Posterior vena cava (tissue), 2 donors: Measurements from ENCODE around the gene MAP4K3. TPM values are rescaled to one million over a fixed set of nuclear protein-coding genes. Genes with fewer than 3 reads are reported as not detected.
"Not testable (repeated sequence)": the region's sequence is repeated elsewhere in the genome, so short reads cannot be mapped to it uniquely, and the experiment has no call there.

Experiments
- DNase-seq: peaks from one replicate; pipeline ENCODE4 v3.0.0-alpha.2; 2020; ENCODE audit warnings: low spot score
- intact Hi-C, 2 donors: fragments of 100-400 bp; cut with DNase I; formaldehyde crosslinking; loops; one replicate each; pipeline versions ENCODE4 v1.14.1 to v1.14.2; 2022 to 2023
- total RNA-seq, 2 donors: library from RNA; stranded (reverse); fragmentation: NEBNext Ultra II Directional; extraction: Animal tissue kit (Norgen Biotek cat#: 25700); gene quantifications; one replicate each; pipeline ENCODE4 v1.2.1, GENCODE V29; 2021
- donor health status: DM: yes; HTN: yes; CAD: no.
- donor health status: DM: yes; HTN: yes; CAD: no.

MAP4K3 gene
- total RNA-seq, 2 donors from 2014 or later = 24.7 to 47.4 TPM

DNA sequence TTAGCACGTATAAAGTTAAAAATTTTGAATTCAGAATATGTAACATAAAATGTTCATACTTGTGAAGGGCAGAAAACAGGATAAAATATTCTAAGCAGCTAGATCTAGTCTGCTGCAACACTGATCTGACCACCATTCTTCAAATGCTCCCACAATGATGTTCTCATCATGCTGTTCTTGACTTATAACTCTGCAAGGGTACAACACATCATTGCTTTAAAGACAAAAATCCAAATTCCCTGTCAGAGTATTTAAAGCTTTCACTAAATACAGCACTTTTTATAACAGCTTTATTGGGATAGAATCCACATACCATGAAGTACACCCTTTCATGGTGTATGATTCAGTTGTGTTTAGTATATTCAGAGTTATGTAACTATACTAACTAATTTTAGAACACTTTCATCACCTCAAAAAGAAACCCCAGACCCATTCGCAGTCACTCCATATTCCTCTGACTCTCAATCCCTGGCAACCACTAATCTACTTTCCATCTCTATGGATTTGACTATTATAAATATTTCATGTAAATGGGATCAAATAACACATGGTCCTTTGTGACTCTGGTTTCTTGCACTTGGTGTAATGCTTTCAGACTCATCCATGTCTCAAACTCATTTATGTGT, 56.4 kb downstream of the MAP4K3 start:
- no peak for DNase-seq
- intact Hi-C loops = no loop called here

DNA sequence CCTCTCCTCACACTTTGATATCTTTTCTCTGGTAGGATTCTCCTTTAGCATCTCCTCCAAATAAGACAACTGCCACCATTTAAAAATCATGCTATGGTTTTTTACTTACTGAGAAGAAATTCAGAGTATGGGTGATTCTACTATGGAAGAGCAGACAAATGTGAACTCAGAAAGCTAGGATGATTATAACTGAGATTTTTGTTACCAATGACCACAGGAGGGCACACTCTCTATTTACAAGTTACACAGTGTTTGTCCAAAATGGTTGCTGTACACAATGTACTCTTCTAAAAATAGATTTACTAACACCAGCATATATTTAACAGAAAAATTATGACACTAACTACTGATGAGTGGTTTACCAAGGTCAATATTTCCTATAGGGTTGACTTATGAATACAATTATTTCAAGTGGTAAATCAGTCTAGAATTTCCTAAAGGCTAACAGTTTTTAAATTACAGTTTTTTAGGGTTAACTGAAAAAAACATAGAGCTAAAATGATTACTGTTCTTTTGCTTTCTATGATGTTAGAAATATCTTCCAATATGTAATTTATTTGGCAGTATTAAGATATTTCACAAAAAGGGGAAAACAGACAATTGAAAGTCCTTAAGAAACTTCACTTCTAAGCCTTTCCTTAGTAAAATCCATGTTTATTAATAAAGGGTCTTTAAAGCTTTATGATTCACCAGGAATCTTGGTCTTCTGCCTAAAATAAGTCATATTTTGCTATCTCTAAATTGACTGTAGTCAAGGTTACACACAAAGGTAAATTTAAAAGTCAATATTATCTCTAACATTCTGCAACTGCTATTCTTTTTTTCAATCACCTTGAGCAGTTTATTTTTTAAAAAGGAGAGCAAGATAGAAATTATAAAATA, 57.2 kb downstream of the MAP4K3 start:
- intact Hi-C loops = no loop called here
- no peak for DNase-seq

DNA sequence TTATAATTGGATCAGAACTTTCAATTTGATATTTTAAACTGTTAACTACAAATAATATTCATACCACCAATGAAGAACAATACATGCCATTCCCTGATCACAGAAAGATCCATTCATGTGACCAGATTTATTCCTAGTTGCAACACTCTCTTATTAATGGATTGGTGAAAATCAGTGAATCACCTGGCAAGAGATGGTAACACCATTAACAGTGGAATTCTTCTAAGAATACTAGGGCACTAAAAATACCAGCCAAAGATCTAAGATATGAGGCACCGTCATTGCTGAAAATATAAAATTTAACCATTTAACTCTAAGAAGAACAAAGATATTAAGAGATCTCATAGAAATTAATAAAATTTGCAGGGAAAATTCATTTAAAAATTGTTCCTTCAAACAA, 58.1 kb downstream of the MAP4K3 start:
- intact Hi-C loops = no loop called here
- DNase-seq = no peak

DNA sequence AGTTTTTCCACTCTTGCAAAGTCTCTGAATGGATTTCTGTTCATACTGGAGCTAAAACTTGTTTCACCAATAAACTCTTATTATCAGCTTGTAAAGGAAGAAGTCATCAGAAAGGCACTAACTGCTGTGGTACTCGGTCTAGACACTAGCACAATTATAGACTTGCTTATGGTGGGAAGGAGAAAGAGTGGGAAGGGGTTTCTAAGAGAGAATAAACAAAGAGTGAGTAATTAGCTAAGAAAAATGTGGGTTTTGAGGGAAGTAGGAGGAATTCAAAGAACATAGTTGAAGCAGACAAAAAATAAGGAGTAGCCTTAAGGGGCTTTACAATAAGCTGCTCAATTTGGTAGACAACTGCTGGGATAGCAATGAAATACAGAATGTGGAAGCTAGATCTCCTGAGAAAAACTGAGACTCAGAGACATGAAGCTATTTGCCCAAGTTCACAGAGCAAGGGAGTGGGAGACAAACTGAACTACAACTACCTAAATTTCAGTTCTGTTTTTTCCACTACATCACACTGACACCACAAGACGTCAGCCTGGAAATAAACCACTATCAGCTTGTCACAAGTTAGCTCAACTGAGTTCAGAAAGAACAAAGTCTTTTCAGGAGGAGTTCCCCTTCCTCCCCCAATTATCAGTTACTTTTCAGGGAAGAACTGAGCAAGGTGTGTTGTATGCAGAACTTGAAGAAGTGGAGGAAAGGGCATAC, 59.7 kb downstream of the MAP4K3 start:
- intact Hi-C loops = no loop called here

DNA sequence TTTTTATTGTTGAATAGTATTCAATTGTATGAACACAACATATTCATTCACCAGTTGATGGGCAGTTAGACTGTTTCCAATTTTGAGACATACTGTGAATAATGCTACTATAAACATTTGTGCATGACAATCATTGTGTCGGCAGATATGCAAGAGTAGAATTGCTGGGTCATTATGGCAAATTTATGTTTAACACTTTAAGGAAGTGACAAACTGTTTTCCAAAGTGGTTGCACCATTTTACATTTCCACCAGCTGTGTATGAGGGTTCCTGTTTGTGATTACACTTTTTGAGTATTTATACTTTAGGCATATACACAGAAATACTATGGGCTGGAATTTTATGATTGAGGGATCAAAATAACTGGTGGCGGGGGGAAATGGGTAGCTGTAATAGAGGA, 61.2 kb downstream of the MAP4K3 start:
- no peak for DNase-seq
- intact Hi-C loops = no loop called here

More for the DNA sequence above, 59.7 kb downstream of the MAP4K3 start:
- no peak for DNase-seq

DNA sequence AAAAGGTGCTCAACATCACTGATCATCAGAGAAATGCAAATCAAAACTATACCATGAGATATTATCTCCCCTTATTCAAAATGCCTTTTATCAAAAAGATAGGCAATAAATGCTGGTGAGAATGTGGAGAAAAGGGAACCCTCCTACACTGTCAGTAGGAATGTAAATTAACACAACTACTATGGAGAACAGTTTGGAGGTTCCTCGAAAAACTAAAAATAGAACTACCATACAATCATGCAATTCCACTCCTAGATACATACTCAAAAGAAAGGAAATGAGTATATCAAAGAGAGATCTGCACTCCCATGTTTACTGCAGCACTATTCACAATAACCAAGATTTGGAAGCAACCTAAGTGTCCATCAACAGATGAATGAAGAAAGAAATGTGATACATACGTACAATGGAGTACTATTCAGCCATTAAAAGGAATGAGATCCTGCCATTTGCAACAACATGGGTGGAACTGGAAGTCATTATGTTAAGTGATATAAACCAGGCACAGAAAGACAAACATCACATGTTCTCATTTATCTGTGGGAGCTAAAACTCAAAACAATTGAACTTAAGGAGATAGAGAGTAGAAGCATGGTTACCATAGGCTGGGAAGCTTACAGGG, 63.8 kb downstream of the MAP4K3 start:
- no peak for DNase-seq
- intact Hi-C loops = no loop called here

DNA sequence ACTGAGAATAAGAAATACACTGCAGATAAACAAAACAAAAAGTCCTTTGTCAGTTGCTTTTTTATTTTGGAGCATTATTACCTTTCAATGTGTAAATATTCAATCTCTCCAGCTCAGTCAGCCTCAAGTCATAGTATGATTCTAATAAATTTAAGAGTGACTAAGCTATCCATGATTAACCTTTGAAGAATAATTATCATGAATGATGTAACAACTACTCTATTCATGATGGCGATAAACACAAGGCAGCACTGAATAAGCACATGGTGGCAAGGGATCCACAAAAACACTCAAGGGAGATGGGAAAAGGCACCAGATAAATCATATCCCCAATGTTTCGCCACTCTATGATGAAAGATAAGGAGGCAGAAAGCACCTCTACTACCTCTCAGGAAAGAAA, 67.0 kb downstream of the MAP4K3 start:
- DNase-seq = no peak
- intact Hi-C loops = no loop called here

DNA sequence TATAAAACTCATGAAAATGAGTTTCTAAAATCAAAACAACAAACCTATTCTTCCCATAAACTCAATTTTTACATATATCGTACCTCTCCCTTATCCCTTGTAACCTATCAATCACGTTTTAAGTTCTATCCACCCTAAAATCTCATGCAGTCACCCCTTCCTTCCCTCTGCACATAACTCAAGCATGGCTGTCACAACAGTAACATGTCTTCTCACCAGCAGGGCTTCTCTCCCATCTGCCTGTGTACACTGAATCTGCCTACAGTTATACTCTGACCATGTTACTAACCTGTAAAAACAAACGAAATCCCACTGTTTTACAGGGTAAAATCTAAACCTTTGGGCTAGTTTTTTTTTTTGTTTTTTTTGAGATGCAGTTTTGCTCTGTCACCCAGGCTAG, 68.2 kb downstream of the MAP4K3 start:
- DNase-seq = no peak
- intact Hi-C loops = no loop called here

DNA sequence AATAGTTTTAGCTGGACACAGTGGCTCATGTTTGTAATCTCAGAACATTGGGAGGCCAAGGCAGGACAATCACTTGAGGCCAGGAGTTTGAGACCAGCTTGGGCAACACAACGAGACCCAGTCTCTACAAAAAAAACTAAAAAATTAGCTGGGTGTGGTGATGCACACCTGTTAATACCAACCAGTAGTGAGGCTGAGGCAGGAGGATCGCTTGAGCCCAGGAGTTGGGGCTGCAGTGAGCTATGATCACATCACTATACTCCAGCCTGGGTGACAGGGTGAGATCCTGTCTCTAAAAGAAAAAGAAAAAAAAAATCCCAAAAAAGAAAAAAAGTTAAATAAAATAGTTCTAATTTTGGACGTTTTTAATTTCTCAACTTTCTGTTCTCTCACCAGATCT, 68.7 kb downstream of the MAP4K3 start:
- intact Hi-C loops = no loop called here
- DNase-seq = no peak

DNA sequence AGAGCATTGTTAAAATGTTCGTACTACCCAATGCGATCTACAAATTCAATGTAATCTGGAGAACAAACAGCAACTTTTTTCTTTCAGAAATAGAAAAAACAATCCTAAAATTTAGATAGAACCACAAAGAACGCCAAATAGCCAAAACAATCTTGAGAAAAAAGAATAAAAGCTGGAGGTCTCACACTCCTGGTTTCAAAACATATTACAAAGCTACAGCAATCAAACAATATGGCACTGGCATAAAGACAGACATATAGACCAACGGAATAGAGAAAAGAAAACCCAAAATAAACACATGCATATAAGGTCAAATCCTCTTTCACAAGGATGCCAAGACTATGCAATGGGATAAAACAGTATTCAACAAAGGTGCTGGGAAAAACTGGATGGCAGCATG, 74.5 kb downstream of the MAP4K3 start:
- DNase-seq = no peak
- intact Hi-C loops = no loop called here

DNA sequence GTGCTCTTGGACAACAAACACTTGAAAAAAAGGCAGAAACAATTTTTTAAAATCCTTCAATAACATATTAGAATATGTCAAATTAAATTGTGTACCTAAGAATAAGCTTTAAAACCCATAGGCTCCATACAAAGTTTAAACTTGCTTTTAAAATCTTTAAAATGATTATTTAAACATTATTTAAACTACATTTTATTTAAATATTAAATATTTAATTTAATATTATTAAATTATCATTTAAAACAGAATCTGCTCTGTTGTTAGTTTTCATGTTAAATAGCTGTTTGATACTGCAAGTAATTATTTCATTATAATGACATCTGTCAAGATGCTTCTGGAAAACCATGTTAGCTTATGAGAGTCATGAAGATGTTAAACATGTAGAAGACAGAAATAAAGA, 75.6 kb downstream of the MAP4K3 start:
- DNase-seq = no peak
- intact Hi-C loops = no loop called here

DNA sequence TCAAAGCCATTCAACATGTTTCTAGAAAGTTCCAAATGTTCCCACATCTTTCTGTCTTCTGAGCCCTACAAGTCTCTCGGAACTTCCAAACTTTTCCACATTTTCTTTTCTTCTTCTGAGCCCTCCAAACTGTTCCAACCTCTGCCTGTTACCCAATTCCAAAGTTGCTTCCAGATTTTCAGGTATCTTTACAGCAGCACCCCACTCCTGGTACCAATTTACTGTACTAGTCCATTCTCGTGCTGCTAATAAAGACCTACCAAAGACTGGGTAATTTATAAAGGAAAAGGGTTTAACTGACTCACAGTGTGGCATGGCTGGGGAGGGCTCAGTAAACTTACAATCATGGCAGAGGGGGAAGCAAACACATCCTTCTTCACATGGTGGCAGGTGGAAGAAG, 76.7 kb downstream of the MAP4K3 start:
- intact Hi-C loops, DNase-seq: not testable (repeated sequence)

DNA sequence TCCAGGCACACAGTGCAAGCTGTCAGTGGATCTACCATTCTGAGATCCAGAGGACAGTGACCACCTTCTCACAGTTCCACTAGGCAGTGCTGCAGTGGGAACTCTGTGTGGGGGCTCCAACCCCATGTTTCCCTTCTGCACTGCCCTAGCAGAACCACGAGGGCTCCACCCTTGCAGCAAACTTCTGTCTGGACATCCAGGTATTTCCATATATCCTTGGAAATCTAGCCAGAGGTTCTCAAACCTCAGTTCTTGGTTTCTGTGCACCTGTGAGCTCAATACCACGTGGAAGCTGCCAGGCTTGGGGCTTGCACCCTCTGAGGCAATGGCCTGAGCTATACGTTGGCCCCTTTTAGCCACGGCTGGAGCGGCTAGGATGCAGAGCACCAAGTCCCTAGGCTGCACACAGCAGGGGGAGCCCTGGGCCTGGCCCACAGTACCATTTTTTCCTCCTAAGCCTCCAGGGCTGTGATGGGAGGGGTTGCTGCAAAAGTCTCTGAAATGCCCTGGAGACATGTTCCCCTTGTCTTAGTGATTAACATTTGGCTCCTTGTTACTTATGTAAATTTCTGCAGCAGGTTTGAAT, 77.5 kb downstream of the MAP4K3 start:
- no peak for DNase-seq
- intact Hi-C loops = no loop called here

DNA sequence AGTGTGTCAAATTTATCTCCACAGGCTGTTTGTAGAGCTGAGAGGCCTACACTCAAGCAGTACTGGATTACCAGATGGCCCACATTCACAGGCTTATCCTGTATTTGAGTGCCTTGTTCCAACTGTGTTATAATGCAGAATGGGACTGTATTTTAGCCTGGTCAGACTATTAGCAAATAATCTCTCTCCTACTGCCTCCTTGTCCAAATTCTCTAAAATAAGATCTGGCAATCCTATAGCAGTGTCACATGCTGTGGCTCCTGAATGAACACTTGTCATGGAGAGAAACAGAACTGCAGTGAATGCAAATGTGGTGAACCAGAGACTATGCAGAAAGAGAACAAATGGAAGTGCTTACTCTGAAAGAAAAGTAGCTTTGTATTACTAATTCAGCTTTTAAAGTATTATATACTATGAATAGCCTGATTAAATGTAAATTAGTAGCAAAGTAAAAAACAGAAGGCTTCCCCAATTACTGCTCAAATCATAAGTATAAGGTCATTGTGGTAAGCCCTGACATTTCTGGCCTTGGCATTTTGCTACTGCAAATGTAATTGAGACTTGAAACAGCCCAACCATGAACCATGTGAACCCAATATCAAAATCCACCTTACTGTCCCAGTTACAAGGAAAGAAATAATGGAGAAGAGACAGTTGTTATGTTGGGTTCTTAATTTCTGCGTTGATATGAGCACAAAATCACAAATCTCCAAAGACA, 80.0 kb downstream of the MAP4K3 start:
- intact Hi-C loops = no loop called here
- no peak for DNase-seq

DNA sequence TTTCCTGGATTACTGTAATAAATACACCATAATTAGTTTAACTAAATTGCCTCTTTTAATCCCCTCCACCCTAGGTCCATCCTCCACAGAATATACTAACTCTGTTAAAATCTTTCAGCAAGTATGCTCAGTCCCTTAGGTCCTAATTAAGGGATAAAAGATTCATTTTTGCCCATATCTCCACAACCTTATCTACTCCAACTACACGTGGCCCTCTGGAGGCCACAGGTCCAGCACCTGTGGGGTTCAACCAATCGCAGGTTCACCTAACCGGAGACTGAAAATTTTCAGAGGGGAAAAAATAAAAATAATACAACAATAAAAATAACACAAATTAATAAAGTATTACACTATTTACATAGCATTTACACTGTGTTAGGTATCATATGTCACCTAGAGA, 86.4 kb downstream of the MAP4K3 start:
- intact Hi-C loops = no loop called here
- no peak for DNase-seq

DNA sequence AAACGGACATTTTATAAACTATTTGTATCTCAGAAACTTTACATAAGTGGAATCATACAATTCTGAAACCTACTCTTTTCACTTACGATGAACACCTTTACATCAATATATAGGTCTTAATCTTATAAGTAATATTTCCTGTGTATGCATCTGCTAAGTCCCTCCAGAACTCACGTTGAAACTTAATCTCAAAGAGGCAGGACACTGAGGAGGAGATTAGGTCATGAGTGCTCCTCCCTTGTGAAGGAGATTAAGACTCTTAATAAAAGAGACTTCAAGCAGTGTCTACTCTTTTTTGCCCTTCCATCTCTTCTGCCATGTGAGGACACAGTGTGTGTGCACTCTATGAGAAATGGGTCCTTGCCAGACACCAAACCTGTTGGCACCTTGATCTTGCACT, 98.6 kb downstream of the MAP4K3 start:
- DNase-seq = no peak
- intact Hi-C loops = no loop called here

DNA sequence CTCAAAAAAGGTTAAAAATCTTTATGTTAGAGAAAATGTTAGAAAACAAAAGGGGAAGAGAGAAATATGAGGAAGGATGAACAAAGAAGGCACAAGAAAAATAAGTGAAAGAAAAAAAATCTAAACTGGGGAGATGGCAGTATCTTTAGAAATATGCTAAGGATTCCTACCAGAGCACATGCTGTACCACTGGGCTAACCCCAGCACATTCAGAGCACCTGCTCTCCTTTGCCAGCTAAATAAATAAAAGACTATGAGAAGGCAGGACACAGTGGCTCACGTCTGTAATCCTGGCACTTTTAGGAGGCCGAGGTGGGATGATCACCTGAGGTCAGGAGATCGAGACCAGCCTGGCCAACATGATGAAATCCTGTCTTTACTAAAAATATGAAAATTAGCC, 101.2 kb downstream of the MAP4K3 start:
- intact Hi-C loops = no loop called here
- no peak for DNase-seq

DNA sequence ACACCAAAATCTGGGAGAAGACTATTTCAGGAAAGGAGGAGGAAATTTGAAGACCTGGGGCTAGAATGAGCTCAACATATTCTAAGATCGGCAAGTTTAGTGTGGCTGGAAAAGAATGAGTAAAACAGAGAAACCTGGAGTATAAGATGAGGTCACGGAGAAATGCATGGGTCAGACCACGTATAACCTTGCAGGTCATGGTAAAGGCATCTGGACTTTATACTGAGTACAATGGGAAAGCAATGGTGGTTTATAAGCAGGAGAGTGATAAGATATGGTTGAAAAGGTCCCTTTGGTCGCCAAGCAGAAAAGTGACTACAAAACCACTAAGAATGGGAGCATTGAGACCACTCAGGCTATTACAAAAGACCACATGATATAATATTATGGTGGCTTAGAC, 102.1 kb downstream of the MAP4K3 start:
- intact Hi-C loops = no loop called here

DNA sequence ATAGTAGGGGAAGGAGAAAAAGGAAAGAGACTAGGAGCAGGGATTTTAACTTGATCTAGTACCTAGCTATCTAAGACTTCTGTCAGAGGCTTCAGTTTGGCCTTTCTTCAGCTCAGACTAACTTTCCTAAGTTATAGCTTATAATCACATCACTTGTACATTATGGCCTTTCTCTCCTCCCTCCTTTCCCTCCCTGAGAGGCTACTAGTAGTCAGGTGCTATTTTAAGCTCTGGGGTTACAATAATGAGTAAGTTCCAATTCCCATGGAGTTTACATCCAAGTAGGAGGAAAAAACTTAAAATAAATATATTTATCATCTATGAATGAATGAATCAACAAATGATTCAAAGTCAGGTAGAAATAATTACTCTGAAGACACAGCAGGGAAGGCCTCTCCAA, 102.6 kb downstream of the MAP4K3 start:
- DNase-seq = no peak
- intact Hi-C loops = no loop called here

More for the DNA sequence above, 102.1 kb downstream of the MAP4K3 start:
- no peak for DNase-seq
